HG02759 (cell line): Measurements from ENCODE around the gene KLHDC10.
"Not testable (repeated sequence)": the region's sequence is repeated elsewhere in the genome, so short reads cannot be mapped to it uniquely, and the experiment has no call there.

Experiments
- ATAC-seq: cut with Tn5 transposase; IDR thresholded peaks from one replicate; pipeline ENCODE4 v1.9.1; 2021; ENCODE audit warnings: mild to moderate bottlenecking, moderate library complexity; ENCODE audit not compliant: unreplicated experiment

KLHDC10 gene

DNA sequence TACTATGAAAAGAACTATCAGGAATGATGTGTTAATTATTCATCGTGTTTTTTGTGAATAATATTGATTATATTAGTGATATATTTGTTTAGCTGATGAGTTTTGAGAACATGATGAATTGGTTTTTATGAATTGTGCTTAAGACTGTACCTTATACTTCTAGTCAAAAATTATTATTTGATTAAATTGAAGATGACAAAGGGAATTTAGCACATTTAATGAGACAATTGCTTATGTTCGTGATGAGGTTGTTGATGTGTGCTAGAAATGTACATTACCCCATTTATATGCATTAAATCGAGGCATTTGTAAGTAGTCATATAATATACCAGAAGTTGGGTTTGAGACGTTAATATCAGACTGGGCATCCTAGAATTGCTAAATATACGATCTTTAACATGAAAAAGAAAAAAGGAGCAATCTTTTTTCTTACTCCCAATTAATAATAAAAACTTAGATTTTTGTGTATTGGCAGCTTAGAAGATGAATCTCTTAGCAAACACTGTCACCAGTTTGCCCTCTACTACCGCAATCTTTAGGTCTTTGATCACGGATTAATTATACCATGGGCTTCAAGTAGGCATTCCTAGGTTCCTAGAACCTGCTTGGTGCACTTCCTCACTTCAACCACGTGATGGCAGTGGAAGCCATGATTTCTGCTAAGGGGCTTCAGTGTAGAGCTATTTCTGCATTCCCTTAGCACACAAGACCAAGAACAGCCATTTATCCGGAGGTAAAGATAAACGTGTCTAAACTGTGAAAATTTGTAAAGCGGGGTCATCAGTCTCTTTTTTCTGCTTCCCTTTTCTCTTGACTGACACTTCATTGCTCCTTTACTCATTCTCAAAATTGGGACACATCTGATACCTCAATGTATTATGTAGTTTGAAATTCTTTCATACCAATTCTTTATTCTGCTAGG is 1.6 kb downstream of the KLHDC10 start:
- peak; percentile 35 for ATAC-seq

DNA sequence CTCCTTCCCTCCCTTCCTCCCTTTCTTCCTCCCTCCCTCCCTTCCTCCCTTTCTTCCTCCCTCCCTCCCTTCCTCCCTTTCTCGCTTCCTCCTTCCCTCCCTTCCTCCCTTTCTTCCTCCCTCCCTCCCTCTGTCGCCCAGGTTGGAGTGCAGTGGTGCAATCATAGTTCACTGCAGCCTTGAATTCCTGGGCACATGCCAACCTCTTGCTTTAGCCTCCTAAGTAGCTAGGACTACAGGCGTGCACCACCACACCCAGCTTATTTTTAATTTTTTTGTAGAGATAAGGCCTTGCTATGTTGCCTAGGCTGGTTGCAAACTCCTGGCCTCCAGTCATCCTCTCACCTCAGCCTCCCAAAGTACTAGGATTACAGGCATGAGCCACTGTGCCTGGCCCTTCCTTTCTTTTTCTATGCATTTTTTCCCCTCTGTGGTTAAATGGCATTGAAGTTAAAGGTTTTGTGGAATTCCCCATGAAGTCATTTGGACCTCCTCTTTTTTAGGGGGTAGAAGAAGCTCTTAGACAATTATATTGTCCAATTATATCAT is 9.6 kb downstream of the KLHDC10 start:
- no peak for ATAC-seq

DNA sequence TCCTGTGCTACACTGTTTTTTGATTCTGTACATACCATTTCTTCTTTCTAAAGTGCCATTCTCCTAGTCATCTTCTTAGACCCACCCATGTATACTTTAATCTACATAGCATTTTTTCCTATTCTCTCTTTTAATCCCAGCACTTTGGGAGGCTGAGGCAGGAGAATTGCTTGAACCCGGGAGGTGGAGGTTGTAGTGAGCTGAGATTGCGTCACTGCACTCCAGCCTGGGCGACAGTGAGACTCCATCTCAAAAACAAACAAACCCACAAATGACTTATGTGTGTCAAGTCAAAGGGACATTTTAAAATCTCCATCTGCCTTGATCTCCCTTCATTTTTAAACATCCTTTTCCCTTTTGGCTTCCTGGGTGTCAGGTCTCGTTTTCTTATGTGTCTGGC is 13.2 kb downstream of the KLHDC10 start:
- ATAC-seq = not testable (repeated sequence)

DNA sequence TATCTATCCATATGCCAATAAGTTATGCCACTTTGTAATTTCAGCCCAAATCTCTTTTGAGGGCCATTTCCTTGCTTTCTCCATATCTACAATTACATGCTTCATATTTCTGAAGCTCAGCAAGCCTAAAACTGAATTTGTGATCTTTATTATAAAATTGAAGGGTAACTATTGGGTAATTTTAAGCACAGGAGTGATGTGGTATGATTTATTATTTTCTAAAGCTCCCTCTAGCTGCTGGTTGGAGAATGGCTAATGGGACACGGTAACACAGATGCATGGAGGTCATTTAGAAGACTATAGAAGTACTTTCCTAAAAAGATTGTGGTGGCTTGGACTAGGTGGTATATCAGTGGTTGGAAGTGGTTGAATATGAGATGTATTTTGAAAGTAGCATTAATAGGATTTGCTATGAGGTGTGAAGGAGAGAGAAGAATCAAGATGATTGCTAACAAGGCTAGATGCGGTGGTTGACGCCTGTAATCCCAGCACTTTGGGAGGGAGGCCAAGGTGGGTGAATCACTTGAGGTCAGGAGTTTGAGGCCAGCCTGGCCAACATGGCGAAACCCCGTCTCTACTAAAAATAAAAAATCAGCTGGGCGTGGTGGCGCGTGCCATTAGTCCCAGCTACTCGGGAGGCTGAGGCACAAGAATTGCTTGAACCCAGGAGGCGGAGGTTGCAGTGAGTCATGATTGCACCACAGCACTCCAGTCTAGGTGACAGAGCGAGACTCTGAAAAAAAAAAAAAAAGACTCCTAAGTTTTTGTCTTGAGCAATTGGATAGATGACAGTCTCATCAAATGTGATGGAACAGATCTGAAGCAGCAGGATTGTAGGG is 13.9 kb downstream of the KLHDC10 start:
- no peak for ATAC-seq

GRCh38 chr7:130085235-130085634 is 14.9 kb downstream of the KLHDC10 start:
- not testable (repeated sequence) for ATAC-seq

- no peak for ATAC-seq
Measured at GRCh38 chr7:130086938-130087337, 16.6 kb downstream of the KLHDC10 start.

DNA sequence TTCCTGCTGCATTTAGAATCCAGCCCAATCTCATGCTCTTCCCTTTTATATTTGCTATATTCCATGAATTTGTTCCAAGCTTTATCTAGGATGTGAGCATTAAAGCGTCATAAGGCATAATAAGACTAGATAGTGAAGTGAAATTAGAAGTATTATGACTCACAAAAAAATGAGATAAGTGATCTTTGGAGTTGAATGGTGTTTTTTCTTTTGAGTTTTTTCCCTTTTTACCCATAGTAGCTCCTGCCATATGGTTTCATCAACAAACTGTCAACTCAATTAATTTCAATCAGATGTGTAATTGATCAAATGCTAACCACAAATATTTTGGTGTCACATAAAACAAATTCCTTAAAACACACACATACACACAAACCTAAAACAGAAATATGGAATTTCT is 17.0 kb downstream of the KLHDC10 start:
- ATAC-seq = no peak

- peak; percentile 70 for ATAC-seq
Measured at GRCh38 chr7:130090745-130091532, 20.6 kb downstream of the KLHDC10 start.

DNA sequence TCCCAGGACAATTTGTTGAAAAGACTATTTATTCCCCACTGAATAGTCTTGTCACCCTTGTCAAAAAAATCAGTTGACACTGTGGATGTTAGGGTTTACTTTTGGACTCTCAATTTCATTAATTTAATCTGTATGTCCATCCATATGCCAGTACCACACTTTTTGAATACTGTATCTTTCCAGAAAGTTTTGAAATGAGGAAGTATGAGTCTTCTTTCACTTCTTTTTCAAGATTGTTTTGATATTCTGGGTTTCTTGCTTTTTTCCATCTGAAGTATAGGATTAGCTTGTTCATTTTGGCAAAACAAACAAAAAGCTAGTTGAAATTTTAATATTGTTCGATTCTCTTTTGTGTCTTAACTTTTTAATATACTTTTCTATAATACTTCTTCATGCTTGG is 21.7 kb downstream of the KLHDC10 start:
- no peak for ATAC-seq

GRCh38 chr7:130092598-130092997 is 22.3 kb downstream of the KLHDC10 start:
- ATAC-seq = no peak

DNA sequence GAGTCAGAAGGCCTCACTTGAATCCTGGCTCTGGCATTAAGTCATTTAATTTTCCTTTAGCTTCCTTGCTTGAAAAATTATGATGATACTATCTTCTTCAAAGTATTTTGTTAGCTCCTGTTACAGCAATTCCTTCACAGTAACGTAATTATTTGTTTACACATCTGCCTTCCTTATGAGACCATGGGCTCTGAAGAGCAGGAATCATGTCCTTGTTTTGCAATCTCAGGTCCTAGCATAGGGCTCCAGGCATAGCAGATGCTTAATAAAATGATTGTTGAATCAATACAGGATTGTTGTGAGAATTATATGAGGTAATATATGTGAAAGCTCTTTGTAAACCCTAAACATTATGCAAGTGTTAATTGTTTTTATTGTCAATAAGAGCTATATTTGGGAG is 25.5 kb downstream of the KLHDC10 start:
- ATAC-seq = no peak

DNA sequence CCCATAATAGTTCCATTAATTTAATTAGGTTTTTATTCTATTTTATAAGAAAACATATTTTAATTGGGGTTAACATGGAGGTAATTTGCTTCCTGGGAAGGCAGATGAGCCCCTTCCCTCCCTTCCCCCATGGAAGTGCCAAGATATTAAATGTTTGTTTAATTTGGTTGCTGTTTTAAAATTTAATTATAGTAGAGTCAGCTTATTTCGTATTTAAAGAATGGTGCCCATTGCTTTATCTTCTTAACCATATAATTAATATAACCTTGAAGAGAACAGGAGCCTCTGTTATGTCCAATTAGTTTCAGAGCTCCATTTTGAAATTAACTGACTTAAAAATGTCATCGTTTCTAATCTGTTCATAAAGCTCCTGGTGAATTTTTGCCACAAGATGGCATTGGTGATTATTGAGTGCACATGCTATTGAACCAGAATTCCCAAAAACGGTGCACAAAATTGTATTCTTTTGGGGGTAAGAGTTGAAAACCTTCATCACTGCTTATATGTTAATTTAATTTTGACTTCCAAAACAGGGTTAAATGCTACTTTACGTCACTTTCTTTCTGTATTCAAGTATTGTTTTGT is 26.0 kb downstream of the KLHDC10 start:
- ATAC-seq = no peak

- no peak for ATAC-seq
Measured at GRCh38 chr7:130099331-130099730, 29.0 kb downstream of the KLHDC10 start.

GRCh38 chr7:130102588-130102987 is 32.3 kb downstream of the KLHDC10 start:
- ATAC-seq = no peak

DNA sequence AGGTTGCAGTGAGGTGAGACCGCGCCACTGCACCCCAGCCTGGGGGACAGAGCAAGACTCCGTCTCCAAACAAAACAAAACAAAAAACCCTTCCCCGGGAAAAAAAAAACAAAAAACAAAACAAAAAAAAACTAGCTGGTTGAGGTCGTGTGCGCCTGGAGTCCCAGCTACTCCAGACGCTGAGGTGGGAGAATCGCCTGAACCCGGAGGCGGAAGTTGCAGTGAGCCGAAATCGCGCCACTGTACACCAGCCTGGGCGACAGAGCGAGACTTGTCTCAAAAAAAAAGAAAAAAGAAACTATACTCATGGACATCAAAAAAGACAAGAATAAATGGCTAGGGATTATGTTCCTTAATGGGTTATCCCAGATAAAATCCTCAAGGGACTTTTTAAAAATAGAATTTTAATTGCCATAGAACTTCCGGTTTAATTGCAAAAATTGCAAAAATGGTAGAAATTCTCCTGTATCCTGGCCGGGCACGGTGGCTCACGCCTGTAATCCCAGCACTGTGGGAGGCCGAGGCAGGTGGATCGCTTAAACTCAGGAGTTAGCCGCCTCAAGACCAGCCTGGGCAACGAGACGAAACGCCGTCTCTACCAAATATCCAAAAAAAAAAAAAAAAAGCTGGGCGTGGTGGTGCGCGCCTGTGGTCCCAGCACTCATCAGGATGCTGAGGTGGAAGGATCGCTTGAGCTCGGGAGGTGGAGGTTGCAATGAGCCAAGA is 37.8 kb downstream of the KLHDC10 start:
- no peak for ATAC-seq

DNA sequence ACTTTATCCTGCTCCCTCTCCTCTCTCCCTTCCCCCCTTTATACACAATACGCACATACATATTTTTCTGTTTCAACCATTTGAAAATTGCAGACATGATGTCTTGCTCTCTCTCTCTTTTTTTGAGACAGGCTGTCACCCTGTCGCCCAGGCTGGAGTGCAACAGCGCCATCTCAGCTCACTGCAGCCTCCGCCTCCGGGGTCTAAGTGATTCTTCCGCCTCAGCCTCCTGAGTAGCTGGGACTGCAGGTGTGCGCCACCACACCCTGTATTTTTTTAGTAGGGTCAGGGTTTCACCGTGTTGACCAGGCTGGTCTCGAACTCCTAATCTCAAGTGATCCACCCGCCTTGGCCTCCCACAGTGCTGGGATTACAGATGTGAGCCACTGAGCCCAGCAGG is 38.5 kb downstream of the KLHDC10 start:
- ATAC-seq = no peak

GRCh38 chr7:130112093-130112492 is 41.8 kb downstream of the KLHDC10 start:
- ATAC-seq = no peak

- no peak for ATAC-seq
Measured at GRCh38 chr7:130112662-130113425, 42.5 kb downstream of the KLHDC10 start.

DNA sequence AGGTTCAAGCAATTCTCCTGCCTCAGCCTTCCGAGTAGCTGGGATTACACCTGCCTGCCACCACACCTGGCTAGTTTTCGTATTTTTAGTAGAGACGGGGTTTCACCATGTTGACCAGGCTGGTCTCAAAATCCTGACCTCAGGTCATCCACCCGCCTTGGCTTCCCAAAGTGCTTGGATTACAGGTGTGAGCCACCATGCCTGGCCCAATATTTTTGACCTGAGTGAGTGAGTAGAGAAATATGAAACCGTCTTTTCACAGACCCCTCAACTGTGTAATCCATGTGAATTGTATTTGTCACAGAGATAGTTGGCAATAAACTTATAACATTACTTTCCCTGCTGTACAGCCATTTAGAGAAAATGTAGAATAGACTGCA is 43.1 kb downstream of the KLHDC10 start:
- ATAC-seq = not testable (repeated sequence)
